ENCODE data around the gene GSE1. TPM values are rescaled to one million over a fixed set of nuclear protein-coding genes. Genes with fewer than 3 reads are reported as not detected.

GSE1 gene
- total and polyA plus RNA-seq, 2 of the 13 experiments (the other 11 are each of a cell fraction or from before 2014, with no cell fraction given) = 16.1 to 31.2 TPM

DNA sequence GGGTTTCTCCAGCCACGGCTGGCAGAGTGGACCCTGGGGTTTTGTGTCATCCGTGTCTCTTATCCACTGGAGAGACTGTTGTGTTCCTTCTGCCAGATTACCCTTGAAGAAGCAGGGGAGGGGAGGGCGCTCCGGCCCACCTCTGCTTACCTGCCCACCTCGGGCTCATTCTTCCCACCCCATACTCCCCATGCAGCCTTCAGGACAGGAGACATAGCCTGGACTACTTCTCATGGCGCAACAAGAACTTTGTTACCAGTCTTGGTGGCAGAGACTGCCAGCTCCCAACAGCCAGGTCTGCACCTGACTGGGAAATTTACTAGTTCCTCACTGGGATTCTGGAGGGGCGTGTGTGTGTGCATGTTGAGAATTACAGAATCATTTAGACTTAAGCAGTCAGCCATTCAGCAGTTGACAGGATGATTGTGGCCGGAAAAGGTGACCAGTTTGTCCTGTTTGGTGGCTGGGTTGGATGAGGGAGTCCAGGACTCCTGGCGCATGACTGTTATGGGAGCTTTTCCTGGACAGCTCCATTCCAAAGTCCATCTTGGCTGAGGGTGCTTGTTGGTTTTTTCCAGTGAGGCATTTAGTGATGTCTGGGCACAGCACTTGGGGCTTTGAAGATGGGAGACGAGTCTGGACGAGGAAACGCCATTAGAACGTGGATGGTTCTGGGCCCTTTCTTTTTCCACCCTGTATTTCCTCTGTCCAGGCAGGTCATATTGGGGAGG is 8.7 kb downstream of the GSE1 start (continued):
- TF ChIP-seq JDP2 (CRISPR knock-in tag; IDR thresholded peaks at IDR 0.05; ENCODE audit: borderline replicate concordance) (no peak), SMAD9 (CRISPR knock-in tag; IDR thresholded peaks at IDR 0.05) (no peak), ZNF292 (CRISPR knock-in tag; IDR thresholded peaks at IDR 0.05; ENCODE audit: borderline replicate concordance, low read depth) (peak; percentile 20; the same call in 1 of the 2 replicates), ZNF468 (CRISPR knock-in tag; IDR thresholded peaks at IDR 0.05) (0 out of 2 replicates have a peak, but pooled peaks have one; percentile 51), GATAD1 (CRISPR knock-in tag; IDR thresholded peaks at IDR 0.05) (peak; percentile 19; the same call in 1 of the 2 replicates), ZFP90 (CRISPR knock-in tag; IDR thresholded peaks at IDR 0.05; ENCODE audit: borderline replicate concordance) (no peak), HDAC2 (CRISPR knock-in tag; IDR thresholded peaks at IDR 0.05) (peak; percentile 80), SP4 (CRISPR knock-in tag; IDR thresholded peaks at IDR 0.05) (no peak), TEAD2 (CRISPR knock-in tag; IDR thresholded peaks at IDR 0.05) (no peak), ZNF180 (CRISPR knock-in tag; IDR thresholded peaks at IDR 0.05; ENCODE audit: borderline replicate concordance, low read depth) (no peak), ZNF775 (CRISPR knock-in tag; IDR thresholded peaks at IDR 0.05; ENCODE audit: borderline replicate concordance) (no peak)
- TF ChIP-seq, protein P1, sequence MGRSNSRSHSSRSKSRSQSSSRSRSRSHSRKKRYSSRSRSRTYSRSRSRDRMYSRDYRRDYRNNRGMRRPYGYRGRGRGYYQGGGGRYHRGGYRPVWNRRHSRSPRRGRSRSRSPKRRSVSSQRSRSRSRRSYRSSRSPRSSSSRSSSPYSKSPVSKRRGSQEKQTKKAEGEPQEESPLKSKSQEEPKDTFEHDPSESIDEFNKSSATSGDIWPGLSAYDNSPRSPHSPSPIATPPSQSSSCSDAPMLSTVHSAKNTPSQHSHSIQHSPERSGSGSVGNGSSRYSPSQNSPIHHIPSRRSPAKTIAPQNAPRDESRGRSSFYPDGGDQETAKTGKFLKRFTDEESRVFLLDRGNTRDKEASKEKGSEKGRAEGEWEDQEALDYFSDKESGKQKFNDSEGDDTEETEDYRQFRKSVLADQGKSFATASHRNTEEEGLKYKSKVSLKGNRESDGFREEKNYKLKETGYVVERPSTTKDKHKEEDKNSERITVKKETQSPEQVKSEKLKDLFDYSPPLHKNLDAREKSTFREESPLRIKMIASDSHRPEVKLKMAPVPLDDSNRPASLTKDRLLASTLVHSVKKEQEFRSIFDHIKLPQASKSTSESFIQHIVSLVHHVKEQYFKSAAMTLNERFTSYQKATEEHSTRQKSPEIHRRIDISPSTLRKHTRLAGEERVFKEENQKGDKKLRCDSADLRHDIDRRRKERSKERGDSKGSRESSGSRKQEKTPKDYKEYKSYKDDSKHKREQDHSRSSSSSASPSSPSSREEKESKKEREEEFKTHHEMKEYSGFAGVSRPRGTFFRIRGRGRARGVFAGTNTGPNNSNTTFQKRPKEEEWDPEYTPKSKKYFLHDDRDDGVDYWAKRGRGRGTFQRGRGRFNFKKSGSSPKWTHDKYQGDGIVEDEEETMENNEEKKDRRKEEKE (IDR thresholded peaks at IDR 0.05) = no peak
- TF ChIP-seq, protein P2, sequence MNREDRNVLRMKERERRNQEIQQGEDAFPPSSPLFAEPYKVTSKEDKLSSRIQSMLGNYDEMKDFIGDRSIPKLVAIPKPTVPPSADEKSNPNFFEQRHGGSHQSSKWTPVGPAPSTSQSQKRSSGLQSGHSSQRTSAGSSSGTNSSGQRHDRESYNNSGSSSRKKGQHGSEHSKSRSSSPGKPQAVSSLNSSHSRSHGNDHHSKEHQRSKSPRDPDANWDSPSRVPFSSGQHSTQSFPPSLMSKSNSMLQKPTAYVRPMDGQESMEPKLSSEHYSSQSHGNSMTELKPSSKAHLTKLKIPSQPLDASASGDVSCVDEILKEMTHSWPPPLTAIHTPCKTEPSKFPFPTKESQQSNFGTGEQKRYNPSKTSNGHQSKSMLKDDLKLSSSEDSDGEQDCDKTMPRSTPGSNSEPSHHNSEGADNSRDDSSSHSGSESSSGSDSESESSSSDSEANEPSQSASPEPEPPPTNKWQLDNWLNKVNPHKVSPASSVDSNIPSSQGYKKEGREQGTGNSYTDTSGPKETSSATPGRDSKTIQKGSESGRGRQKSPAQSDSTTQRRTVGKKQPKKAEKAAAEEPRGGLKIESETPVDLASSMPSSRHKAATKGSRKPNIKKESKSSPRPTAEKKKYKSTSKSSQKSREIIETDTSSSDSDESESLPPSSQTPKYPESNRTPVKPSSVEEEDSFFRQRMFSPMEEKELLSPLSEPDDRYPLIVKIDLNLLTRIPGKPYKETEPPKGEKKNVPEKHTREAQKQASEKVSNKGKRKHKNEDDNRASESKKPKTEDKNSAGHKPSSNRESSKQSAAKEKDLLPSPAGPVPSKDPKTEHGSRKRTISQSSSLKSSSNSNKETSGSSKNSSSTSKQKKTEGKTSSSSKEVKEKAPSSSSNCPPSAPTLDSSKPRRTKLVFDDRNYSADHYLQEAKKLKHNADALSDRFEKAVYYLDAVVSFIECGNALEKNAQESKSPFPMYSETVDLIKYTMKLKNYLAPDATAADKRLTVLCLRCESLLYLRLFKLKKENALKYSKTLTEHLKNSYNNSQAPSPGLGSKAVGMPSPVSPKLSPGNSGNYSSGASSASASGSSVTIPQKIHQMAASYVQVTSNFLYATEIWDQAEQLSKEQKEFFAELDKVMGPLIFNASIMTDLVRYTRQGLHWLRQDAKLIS (CRISPR knock-in tag; IDR thresholded peaks at IDR 0.05) = no peak
- TF ChIP-seq, protein P3, sequence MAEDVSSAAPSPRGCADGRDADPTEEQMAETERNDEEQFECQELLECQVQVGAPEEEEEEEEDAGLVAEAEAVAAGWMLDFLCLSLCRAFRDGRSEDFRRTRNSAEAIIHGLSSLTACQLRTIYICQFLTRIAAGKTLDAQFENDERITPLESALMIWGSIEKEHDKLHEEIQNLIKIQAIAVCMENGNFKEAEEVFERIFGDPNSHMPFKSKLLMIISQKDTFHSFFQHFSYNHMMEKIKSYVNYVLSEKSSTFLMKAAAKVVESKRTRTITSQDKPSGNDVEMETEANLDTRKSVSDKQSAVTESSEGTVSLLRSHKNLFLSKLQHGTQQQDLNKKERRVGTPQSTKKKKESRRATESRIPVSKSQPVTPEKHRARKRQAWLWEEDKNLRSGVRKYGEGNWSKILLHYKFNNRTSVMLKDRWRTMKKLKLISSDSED (CRISPR knock-in tag; IDR thresholded peaks at IDR 0.05) = no peak
- TF ChIP-seq, protein P4, sequence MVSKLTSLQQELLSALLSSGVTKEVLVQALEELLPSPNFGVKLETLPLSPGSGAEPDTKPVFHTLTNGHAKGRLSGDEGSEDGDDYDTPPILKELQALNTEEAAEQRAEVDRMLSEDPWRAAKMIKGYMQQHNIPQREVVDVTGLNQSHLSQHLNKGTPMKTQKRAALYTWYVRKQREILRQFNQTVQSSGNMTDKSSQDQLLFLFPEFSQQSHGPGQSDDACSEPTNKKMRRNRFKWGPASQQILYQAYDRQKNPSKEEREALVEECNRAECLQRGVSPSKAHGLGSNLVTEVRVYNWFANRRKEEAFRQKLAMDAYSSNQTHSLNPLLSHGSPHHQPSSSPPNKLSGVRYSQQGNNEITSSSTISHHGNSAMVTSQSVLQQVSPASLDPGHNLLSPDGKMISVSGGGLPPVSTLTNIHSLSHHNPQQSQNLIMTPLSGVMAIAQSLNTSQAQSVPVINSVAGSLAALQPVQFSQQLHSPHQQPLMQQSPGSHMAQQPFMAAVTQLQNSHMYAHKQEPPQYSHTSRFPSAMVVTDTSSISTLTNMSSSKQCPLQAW (CRISPR knock-in tag; IDR thresholded peaks at IDR 0.05) = peak; percentile 82; the same call in 1 of the 2 replicates
